HG02973 (cell line): ENCODE measurements around the gene LRFN4.

Experiments
- ATAC-seq: cut with Tn5 transposase; IDR thresholded peaks from one replicate; pipeline ENCODE4 v1.9.1; 2021; ENCODE audit warnings: moderate library complexity; ENCODE audit not compliant: unreplicated experiment

LRFN4 gene

DNA sequence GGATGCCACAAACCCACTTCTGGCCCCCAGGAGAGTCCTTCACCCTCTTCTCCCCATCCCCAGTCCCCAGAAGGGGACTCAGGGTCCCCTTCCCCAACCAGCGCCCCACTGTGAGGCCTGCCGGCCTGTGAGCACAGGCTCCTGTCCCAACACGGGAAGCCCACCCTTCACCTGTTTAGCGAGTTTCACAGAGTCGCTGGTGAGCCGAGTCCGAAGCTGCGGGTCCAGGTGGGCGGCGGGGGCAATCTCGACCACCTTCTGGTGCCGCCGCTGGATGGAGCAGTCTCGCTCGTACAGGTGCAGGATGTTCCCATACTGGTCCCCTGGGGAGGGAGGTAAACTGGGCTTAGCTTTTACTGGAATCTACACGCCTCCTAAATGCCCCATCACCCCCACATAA, 13.3 kb downstream of the LRFN4 start:
- no peak for ATAC-seq

DNA sequence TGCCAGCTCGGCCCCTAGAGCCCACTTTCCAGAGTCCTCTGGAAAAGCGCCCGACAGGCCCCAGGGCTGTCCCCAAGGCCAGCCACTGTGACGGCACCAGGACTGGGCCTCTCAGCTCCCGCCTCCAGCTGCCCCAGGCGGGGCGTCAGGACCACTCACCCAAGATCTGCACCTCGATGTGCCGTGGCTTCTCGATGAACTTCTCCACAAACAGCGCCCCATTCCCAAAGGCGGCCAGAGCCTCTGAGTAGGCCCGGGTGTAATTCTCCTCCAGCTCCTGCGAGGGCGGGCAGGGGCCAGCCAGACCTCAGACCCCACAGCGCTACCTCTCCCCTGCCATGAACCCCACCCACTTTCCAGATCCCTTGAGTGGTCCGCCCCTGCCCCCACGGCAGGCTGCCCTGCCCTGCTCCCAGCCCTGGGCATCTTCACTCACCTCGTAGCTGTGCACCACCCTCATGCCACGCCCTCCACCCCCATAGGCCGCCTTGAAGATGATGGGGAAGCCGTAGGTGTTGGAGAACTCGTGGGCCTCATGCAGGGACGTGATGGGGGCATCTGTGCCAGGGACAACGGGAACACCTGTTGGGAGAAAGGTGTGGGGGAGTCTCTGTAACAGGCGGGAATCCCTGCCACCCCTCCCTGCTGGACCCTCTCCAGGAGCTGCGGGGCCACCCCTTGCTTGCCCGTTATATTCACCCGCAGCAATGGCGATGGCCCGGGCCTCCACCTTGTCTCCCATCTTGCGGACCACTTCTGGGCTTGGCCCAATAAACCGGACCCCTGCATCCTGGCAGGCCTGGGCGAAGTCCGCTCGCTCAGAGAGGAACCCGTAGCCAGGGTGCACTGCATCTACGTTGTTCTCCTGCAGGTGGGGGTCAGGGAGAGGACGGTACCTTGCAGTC, 14.0 kb downstream of the LRFN4 start:
- ATAC-seq, result no peak

DNA sequence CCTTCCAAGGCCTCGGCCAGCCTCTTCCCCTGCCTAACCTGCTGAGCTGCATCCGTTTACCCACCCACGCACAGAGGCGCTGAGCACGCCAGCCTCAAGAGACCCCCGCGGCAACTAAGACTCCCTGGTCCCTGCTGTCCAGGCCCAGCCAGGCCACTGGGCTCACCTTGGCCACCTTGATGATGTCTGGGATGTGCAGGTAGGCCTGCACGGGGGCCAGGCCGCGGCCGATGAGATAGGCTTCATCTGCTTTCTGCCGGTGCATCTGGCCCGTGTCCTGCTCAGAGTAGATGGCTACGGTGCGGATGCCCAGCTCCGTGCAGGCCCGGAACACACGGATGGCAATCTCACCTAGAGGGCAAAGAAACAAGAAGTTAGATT, 14.6 kb downstream of the LRFN4 start:
- ATAC-seq, result no peak

DNA sequence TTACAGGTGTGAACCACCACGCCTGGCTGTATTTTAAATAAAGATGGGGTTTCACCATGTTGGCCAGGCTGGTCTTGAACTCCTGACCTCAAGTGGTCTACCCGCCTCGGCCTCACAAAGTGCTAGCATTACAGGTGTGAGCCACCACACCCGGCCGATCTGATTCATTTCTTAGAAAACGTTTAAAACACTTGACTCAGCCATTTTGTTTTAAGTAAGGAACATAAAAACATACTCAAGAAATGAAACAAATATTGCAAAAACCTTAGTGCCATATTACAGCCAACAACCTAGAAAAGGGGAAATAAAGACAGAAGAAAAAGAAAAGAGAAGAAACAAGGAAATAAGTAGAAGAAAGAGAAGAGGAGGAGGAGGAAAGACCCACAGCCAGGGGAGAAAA, 17.4 kb downstream of the LRFN4 start:
- no peak for ATAC-seq

- no peak for ATAC-seq
Observed at GRCh38 chr11:66875378-66875777, 18.5 kb downstream of the LRFN4 start.

GRCh38 chr11:66877588-66878385, 20.9 kb downstream of the LRFN4 start:
- no peak for ATAC-seq

DNA sequence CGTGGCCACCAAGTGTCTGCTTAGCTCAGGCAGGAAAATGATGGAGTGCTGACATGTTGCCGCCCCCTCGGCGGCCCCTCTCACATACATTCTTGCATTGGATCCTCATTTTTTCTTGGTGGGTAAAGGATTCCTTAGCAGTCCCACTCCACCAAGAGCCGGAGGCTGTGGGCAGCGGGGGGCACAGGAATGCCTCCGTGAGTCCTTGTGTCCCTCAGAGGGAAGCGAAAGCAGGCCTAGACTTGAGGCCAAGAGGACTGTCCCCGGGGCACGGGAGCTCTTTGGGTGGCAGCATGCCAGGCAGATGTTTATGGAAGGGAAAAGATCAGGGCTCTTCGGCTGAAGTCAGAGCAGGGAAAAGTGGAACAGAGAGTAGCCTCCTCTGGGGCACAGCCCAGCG, 21.6 kb downstream of the LRFN4 start:
- no peak for ATAC-seq

GRCh38 chr11:66879000-66879399, 22.1 kb downstream of the LRFN4 start:
- no peak for ATAC-seq

DNA sequence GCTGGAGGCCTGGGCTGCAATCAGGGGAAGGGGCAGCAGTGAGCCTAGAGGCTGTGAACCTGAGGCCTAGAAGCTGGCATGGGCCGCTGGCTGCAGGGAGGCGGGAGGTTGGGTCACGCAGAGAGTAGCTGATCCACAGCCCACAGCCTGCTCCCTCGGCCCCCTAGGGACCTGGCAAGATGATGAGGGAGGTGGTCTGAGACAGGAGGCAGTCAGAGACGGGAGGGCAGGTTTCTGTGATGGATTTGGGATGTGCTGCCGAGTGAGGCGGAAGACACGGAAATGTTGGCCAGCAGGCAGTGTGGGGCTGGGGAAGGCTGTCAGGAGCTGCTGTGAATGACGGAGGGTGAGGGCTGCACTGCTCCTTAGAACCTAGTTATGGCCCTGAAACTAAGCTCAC, 22.7 kb downstream of the LRFN4 start:
- ATAC-seq, result no peak

DNA sequence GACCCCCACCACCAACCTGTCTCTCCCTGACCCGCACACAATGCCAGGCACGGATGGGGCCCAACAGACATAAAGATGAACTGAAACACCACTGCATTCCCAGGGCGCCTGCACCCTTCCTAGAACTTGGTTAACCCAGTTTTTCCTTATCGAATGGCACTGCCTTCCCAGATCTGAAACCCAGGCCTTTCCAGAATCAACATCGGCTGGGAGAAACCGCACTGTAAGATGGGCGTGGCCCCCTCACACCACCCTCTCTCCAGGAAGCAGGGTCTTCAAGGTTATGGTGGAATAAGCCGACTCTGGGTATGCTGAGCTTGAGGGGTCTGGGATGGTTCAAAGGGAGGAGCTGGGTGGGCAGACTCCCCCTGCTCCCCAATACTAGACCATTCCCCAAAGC, 23.1 kb downstream of the LRFN4 start:
- no peak for ATAC-seq

DNA sequence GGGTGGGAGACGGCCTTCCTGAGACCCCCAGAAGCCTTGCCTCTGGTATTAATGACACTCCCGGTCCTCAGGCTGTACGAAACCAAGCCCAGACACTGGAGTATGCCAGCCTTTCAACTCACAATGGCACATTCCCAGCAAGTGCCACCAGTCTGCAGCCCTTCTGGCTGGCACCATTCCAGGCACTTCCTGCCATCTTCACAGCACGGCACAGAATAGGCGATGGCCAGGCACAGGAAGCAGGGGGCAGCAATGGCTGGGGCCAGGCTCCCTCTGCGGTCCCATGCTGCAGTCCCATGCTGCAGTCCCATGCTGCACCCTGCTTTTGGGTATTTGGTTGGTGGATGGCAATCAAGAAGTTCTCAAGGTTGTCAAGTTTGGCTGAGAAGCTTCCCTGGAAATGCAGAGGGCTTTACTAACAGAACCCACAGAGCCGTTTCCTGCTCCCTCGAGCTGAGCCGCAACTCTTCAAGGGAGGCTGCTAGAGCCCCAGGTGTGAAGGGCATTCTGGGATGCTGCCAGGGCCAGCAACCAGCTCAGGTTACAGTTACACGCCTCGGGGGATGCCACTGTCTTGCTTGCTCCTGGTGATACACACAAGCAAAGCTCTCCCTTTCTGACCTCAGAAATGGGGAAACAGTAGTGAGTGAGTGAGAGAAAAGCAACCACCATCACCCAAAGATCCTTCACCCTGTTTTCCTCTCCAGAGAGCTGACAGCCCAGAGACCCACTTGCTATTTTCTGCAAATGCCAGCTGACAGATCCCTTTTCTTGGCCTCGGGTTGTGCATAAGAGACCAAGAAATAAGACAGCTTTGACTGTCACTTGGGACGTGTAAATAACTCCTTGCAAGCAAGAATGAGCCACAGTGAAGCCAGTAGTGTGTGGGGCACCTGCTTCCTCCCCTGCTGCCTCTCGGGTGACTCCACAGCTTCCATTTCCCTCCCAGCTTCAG, 23.9 kb downstream of the LRFN4 start:
- no peak for ATAC-seq

DNA sequence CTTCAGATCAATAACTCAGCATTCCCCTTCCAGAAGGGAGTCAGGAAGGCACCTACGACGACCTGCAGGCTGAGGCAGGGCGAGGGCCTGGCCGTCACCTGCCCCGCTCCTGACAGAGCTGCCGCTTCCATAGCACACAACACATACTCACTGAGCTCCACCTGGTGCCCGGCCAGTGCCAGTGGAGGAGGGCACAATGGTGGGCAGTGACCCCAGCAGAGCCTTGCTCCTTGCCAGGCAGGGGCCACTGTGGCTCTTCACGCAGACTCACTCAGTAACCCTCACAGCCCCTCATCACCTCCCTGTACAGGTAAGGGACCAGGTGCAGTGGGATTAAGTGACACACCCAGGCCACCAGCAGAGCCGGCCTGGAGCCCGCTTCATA, 24.6 kb downstream of the LRFN4 start:
- no peak for ATAC-seq

- ATAC-seq, result no peak
Observed at GRCh38 chr11:66881927-66882452, 25.1 kb downstream of the LRFN4 start.

DNA sequence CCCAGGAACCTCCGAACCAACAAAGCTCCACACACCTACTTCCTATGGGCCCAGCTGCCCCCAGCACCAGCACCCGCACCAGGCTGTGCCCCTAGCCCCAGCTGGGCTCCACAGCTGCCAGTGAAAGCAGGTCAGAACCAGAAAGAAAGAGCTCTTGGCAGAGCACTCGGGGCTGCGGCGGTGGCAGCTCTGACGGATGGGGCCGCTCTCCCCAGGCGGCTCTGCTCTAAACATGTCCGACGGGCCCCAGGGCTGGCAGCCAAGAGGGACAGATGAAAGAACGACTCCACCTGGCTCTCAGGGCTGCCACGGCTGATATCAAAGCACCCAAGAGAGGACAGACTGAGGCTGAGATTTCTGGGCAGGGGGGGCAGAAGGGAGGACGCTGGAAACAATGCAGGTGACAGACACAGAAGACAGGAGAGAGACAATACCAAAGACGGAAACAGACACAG, 25.7 kb downstream of the LRFN4 start:
- no peak for ATAC-seq

DNA sequence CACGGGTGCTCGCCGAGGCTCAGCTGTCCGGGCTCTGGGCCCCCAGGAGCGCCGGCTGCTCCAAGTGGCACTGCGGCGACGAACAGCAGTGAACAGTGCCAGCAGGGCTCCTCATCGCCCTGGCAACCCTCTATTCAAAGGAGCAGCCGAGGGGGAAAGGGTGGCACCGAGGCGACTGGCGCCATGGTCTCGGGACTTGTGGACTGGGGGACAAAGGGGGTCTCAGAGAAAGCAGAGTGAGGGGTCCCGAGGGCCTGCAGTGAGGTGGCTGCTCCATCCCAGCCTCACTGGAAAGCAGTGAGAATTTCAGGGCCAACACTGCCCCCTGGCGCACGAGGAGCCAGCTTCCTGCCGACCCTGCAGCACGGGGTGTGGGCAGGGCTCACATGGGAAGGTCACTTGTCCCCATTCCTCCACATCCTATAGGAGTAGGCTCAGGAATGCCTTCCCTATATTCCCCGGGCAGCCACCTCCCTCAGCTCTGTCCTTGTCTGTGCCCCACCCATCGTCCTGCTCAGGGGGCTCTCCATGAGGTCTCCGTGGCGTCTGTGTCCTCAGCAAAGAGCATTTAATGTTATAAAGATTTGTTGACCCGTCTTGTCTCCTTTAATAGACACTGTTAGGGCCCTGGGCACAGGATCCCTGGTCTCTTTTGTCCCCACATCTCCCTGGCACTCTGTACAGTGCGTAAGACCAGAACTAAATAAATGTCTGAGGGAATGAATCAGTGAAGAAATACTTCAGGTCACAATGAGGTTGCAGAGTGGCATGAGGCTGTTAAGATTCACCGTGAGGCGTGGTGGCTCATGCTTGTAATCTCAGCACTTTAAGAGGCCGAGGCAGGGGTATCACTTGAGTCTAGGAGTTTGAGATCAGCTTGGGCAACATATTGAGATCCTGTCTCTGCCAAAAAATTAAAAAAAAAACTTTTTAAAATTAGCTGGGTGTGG, 26.4 kb downstream of the LRFN4 start:
- ATAC-seq, result no peak

GRCh38 chr11:66884443-66884842, 27.6 kb downstream of the LRFN4 start:
- ATAC-seq, result no peak

GRCh38 chr11:66885469-66885868, 28.6 kb downstream of the LRFN4 start:
- no peak for ATAC-seq

DNA sequence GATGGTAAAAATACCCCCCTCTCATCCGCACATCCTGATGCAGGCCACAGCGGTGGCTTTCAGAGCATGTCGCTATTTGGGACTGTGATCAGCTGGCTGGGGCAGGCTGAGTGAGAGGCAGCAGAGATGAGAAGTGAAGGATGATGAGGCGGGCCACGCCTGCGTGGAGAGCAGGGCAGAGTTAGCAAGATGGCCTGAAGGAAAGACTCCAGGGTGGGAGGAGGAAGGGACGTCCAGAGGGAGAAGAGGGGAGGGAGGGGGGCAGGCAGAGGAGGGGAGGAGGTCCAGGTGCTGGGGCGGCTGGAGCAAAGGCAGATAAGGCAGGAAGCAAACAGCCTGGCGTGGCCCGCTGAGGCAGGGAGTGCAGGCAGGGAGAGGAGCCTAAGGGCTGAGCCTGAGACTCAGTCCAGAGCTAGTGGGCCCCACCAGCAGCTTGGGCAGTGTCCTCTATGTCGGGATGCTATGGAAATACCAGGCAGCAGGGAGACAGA, 29.1 kb downstream of the LRFN4 start:
- no peak for ATAC-seq

DNA sequence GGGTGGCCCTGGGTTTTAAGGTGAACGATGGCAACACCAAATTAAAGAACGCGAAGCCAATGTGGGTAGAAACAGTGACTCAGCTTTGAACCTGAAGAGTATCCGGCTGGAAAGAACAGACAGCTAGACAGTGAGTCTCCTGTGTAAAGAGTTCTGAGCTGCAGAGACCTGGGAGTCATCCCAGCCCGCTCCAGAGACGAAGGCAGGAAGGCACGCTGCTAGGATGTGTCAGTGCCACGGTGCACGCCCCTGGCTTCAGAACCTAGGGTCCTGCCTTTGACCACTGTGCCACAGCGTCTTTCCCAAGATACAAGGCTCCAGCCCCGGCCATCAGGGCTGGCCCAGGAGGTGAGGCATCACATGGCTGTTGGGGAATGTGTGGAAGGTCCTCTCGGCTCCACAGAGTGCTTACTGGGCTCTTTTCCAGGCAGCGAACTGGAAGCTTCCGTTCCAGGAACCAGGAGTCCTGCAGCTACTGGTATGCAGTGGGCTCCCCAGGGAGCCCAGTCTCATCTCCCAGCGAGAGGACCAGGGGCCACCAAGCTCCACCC, 29.9 kb downstream of the LRFN4 start:
- no peak for ATAC-seq
